Vagina (tissue), 2 donors: ENCODE measurements around the gene HSD17B2. TPM values are rescaled to one million over a fixed set of nuclear protein-coding genes. Genes with fewer than 3 reads are reported as not detected.

Experiments used
- DNase-seq, 2 donors: peaks; one replicate each; pipeline ENCODE4 v3.0.0-alpha.2; 2017; ENCODE audit errors: extremely low spot score in 2 of 2
- H3K27ac ChIP-seq: fragments of 200-600 bp; sonication (generic); one replicate; pipeline ENCODE4 v1.5.1; 2019
- H3K27me3 ChIP-seq: fragments of 200-600 bp; sonication (generic); one replicate; pipeline ENCODE4 v1.5.1; 2019
- H3K36me3 ChIP-seq, 2 donors: fragments of 200-600 bp; sonication (generic); one replicate each; pipeline ENCODE4 v1.5.1; 2017 to 2019
- H3K4me1 ChIP-seq: fragments of 200-600 bp; sonication (generic); one replicate; pipeline ENCODE4 v1.5.1; 2019
- H3K4me3 ChIP-seq, 2 donors: fragments of 200-600 bp; sonication (generic); 1 replicate in 1 of 2; 2 replicates in 1 of 2; pipeline ENCODE4 v1.5.1; 2016 to 2019
- H3K9me3 ChIP-seq: fragments of 200-600 bp; sonication (generic); one replicate; pipeline ENCODE4 v1.5.1; 2019
- CTCF ChIP-seq, 3 experiments: fragments of 450-650 bp in 2 of 3; fragments of 200-600 bp in 1 of 3; sonication (generic) in 1 of 3; IDR thresholded peaks; one replicate each; pipeline ENCODE4 v1.5.1; 2017 to 2019; ENCODE audit warnings: antibody characterized with exemption in 3 of 3, mild to moderate bottlenecking in 2 of 3, moderate library complexity in 2 of 3
- POLR2A ChIP-seq, 2 donors: fragments of 450-650 bp; IDR thresholded peaks; one replicate each; pipeline ENCODE4 v1.6.1; 2017; ENCODE audit warnings: antibody characterized with exemption in 2 of 2, mild to moderate bottlenecking in 2 of 2, moderate library complexity in 2 of 2
- POLR2AphosphoS5 ChIP-seq, 2 donors: sonication (generic); formaldehyde crosslinking; IDR thresholded peaks; one replicate each; pipeline ENCODE4 v1.9.0; 2017; ENCODE audit warnings: antibody characterized with exemption in 2 of 2, mild to moderate bottlenecking in 2 of 2, low read depth in 1 of 2; ENCODE audit not compliant: insufficient read depth in 1 of 2
- intact Hi-C: fragments of 100-400 bp; cut with DNase I; formaldehyde crosslinking; loops from one replicate; pipeline ENCODE4 v1.15.1; 2023
- total RNA-seq: library from RNA; depleted of rRNA; stranded (reverse); fragments of >200 nt; gene quantifications from one replicate; pipeline ENCODE4 v1.2.3, GENCODE V29; 2016

The HSD17B2 gene
- total RNA-seq, 1 donor from 2014 or later = 2.9 TPM

GRCh38 chr16:82085011-82085779, 50.1 kb downstream of the HSD17B2 start:
- Histone ChIP-seq H3K36me3 (no peaks in the 10 kb centered on the region), H3K4me3 (no peak overlapping the region), H3K4me1 (no peaks in the 10 kb centered on the region), H3K27me3 (no peaks in the 10 kb centered on the region), H3K9me3 (no peaks in the 10 kb centered on the region), H3K27ac (no peak overlapping the region)
- no peak for DNase-seq
- intact Hi-C loops = no loop called here
- TF ChIP-seq POLR2A (IDR thresholded peaks at IDR 0.05) (no peak), POLR2AphosphoS5 (IDR thresholded peaks at IDR 0.05; ENCODE audit: insufficient read depth in 1 of 2, low read depth in 1 of 2) (no peak), CTCF (IDR thresholded peaks at IDR 0.05) (no peak)

- Histone ChIP-seq H3K4me3 (no peak overlapping the region), H3K9me3 (no peaks in the 10 kb centered on the region), H3K27ac (no peak overlapping the region), H3K4me1 (no peaks in the 10 kb centered on the region), H3K36me3 (no peaks in the 10 kb centered on the region), H3K27me3 (no peaks in the 10 kb centered on the region)
- TF ChIP-seq POLR2AphosphoS5 (IDR thresholded peaks at IDR 0.05; ENCODE audit: insufficient read depth in 1 of 2, low read depth in 1 of 2) = peak in 1 of 2 donors; percentile 24
- TF ChIP-seq CTCF (IDR thresholded peaks at IDR 0.05) = no peak
- TF ChIP-seq POLR2A (IDR thresholded peaks at IDR 0.05) = no peak
- intact Hi-C loops = no loop called here
- no peak for DNase-seq
Measured at GRCh38 chr16:82088483-82088882, 53.4 kb downstream of the HSD17B2 start.

GRCh38 chr16:82091241-82091640, 56.2 kb downstream of the HSD17B2 start:
- Histone ChIP-seq H3K27ac (no peak overlapping the region), H3K4me1 (no peaks in the 10 kb centered on the region)

GRCh38 chr16:82092711-82093110, 57.7 kb downstream of the HSD17B2 start:
- intact Hi-C loops = no loop called here
- H3K4me1 ChIP-seq = no peaks in the 10 kb centered on the region
- no peak overlapping the region for H3K4me3 ChIP-seq
- no peaks in the 10 kb centered on the region for H3K9me3 ChIP-seq
- TF ChIP-seq CTCF (IDR thresholded peaks at IDR 0.05) (no peak), POLR2A (IDR thresholded peaks at IDR 0.05) (no peak), POLR2AphosphoS5 (IDR thresholded peaks at IDR 0.05; ENCODE audit: insufficient read depth in 1 of 2, low read depth in 1 of 2) (no peak)
- DNase-seq = peak in 1 of 2 donors; percentile 20
- H3K27ac ChIP-seq = no peak overlapping the region
- no peaks in the 10 kb centered on the region for H3K27me3 ChIP-seq
- H3K36me3 ChIP-seq = no peaks in the 10 kb centered on the region

More at GRCh38 chr16:82091241-82091640, 56.2 kb downstream of the HSD17B2 start:
- H3K27me3 ChIP-seq = no peaks in the 10 kb centered on the region
- intact Hi-C loops = no loop called here
- H3K36me3 ChIP-seq = no peaks in the 10 kb centered on the region
- no peak for TF ChIP-seq POLR2A (IDR thresholded peaks at IDR 0.05)
- no peak for TF ChIP-seq POLR2AphosphoS5 (IDR thresholded peaks at IDR 0.05; ENCODE audit: insufficient read depth in 1 of 2, low read depth in 1 of 2)
- no peak for TF ChIP-seq CTCF (IDR thresholded peaks at IDR 0.05)
- DNase-seq = peak in 1 of 2 donors; percentile 10
- no peaks in the 10 kb centered on the region for H3K9me3 ChIP-seq
- H3K4me3 ChIP-seq = no peak overlapping the region

- intact Hi-C loops = no loop called here
- Histone ChIP-seq H3K9me3 (no peaks in the 10 kb centered on the region), H3K4me1 (no peaks in the 10 kb centered on the region), H3K27ac (no peak overlapping the region), H3K27me3 (no peaks in the 10 kb centered on the region), H3K4me3 (no peak overlapping the region), H3K36me3 (no peaks in the 10 kb centered on the region)
- TF ChIP-seq POLR2A (IDR thresholded peaks at IDR 0.05) (no peak), CTCF (IDR thresholded peaks at IDR 0.05) (no peak), POLR2AphosphoS5 (IDR thresholded peaks at IDR 0.05; ENCODE audit: insufficient read depth in 1 of 2, low read depth in 1 of 2) (no peak)
- DNase-seq = peak in 1 of 2 donors; percentile 11
Measured at GRCh38 chr16:82093666-82094300, 58.7 kb downstream of the HSD17B2 start.
